Mesendoderm (in vitro differentiated cells): ENCODE results near the gene TRIM40.

ENCODE experiments used
- DNase-seq: peaks from one replicate; pipeline ENCODE4 v3.0.0; 2013
- H2AK5ac ChIP-seq: 2 replicates; pipeline ENCODE4 v1.6.1; 2013; ENCODE audit warnings: low read length, inconsistent platforms
- H2BK120ac ChIP-seq: 2 replicates; pipeline ENCODE4 v1.6.1; 2013; ENCODE audit warnings: low read depth, mild to moderate bottlenecking, low read length, moderate library complexity, mixed read lengths
- H2BK15ac ChIP-seq: replicated peaks from 2 replicates; pipeline ENCODE4 v1.6.1; 2013; ENCODE audit warnings: low read depth, mild to moderate bottlenecking, moderate library complexity
- H2BK5ac ChIP-seq: 2 replicates; pipeline ENCODE4 v1.6.1; 2013; ENCODE audit warnings: low read length, inconsistent platforms
- H3K18ac ChIP-seq: 2 replicates; pipeline ENCODE4 v1.6.1; 2013; ENCODE audit warnings: mild to moderate bottlenecking, low read length, mixed read lengths
- H3K23ac ChIP-seq: one replicate; pipeline ENCODE4 v1.6.1; 2013; ENCODE audit warnings: low read length
- H3K27ac ChIP-seq: 2 replicates; pipeline ENCODE4 v1.5.1; 2013; ENCODE audit warnings: low read depth, mild to moderate bottlenecking, inconsistent platforms, low read length, moderate library complexity
- H3K27me3 ChIP-seq: 2 replicates; pipeline ENCODE4 v1.6.1; 2013; ENCODE audit warnings: low read length, control low read depth, mild to moderate bottlenecking, inconsistent platforms; ENCODE audit not compliant: insufficient read depth, poor library complexity
- H3K36me3 ChIP-seq: 2 replicates; pipeline ENCODE4 v1.6.1; 2013; ENCODE audit warnings: low read length, inconsistent platforms; ENCODE audit not compliant: control insufficient read depth, insufficient read depth
- H3K4ac ChIP-seq: one replicate; pipeline ENCODE4 v1.6.1; 2013; ENCODE audit warnings: low read depth, mild to moderate bottlenecking, low read length, moderate library complexity
- H3K4me1 ChIP-seq: 2 replicates; pipeline ENCODE4 v1.6.1; 2013; ENCODE audit warnings: low read depth, low read length, inconsistent platforms; ENCODE audit not compliant: control insufficient read depth
- H3K4me2 ChIP-seq: 2 replicates; pipeline ENCODE4 v1.6.1; 2013; ENCODE audit warnings: low read length
- H3K4me3 ChIP-seq: 2 replicates; pipeline ENCODE4 v1.5.1; 2013; ENCODE audit warnings: mild to moderate bottlenecking, low read length
- H3K56ac ChIP-seq: one replicate; pipeline ENCODE4 v1.6.1; 2013; ENCODE audit warnings: low read length
- H3K79me1 ChIP-seq: 2 replicates; pipeline ENCODE4 v1.6.1; 2013; ENCODE audit warnings: low read length, inconsistent platforms
- H3K79me2 ChIP-seq: 2 replicates; pipeline ENCODE4 v1.6.1; 2013; ENCODE audit warnings: mild to moderate bottlenecking, low read length; ENCODE audit not compliant: control insufficient read depth, insufficient read depth
- H3K9ac ChIP-seq: 2 replicates; pipeline ENCODE4 v1.6.1; 2013; ENCODE audit warnings: low read length, inconsistent platforms
- H4K5ac ChIP-seq: one replicate; pipeline ENCODE4 v1.6.1; 2013; ENCODE audit warnings: low read length
- H4K8ac ChIP-seq: one replicate; pipeline ENCODE4 v1.6.1; 2013; ENCODE audit warnings: low read depth, mild to moderate bottlenecking, control low read depth, low read length, moderate library complexity
- WGBS: extraction: QIAGEN DNeasy Blood & Tissue Kit; methylation state at CpG from one replicate; pipeline ENCODE4 v1.1.7; 2013; ENCODE audit warnings: low lambda C conversion rate, missing lambda C conversion rate; ENCODE audit not compliant: insufficient coverage; ENCODE audit errors: extremely low coverage; 5-methylcytosine and 5-hydroxymethylcytosine counted together

TRIM40 gene

GRCh38 chr6:30121446-30122366 lies 14.2 kb upstream of the TRIM40 start:
- no peaks in the 10 kb centered on the region for H3K79me1 ChIP-seq
- no peak overlapping the region for H3K27ac ChIP-seq
- WGBS = no CpG with 5 or more reads among the region's 10 CpGs
- no peaks in the 10 kb centered on the region for H3K79me2 ChIP-seq
- H3K56ac ChIP-seq = no peak overlapping the region
- H3K4me1 ChIP-seq = no peaks in the 10 kb centered on the region
- H2BK5ac ChIP-seq = no peak overlapping the region
- H2BK15ac ChIP-seq = no peak overlapping the region
- no peak overlapping the region for H4K8ac ChIP-seq
- no peak overlapping the region for H3K9ac ChIP-seq
- DNase-seq = no peak
- H3K27me3 ChIP-seq = peaks cover 5% of the 10 kb centered on the region
- no peak overlapping the region for H3K4ac ChIP-seq
- H3K4me3 ChIP-seq = no peak overlapping the region
- no peak overlapping the region for H3K23ac ChIP-seq
- no peak overlapping the region for H2AK5ac ChIP-seq
- no peak overlapping the region for H4K5ac ChIP-seq
- no peak overlapping the region for H3K4me2 ChIP-seq
- no peaks in the 10 kb centered on the region for H3K36me3 ChIP-seq
- no peak overlapping the region for H2BK120ac ChIP-seq
- no peak overlapping the region for H3K18ac ChIP-seq

- peaks cover 12% of the 10 kb centered on the region for H3K27me3 ChIP-seq
- no peak overlapping the region for H3K18ac ChIP-seq
- H2AK5ac ChIP-seq = no peak overlapping the region
- no peak overlapping the region for H4K5ac ChIP-seq
- H3K27ac ChIP-seq = no peak overlapping the region
- no peak overlapping the region for H3K4me3 ChIP-seq
- H3K23ac ChIP-seq = no peak overlapping the region
- H3K79me1 ChIP-seq = no peaks in the 10 kb centered on the region
- no peak overlapping the region for H3K9ac ChIP-seq
- H3K4me2 ChIP-seq = no peak overlapping the region
- no peaks in the 10 kb centered on the region for H3K36me3 ChIP-seq
- no peak overlapping the region for H2BK5ac ChIP-seq
- H3K79me2 ChIP-seq = no peaks in the 10 kb centered on the region
- H4K8ac ChIP-seq = no peak overlapping the region
- H3K4ac ChIP-seq = no peak overlapping the region
- H3K56ac ChIP-seq = no peak overlapping the region
- no peaks in the 10 kb centered on the region for H3K4me1 ChIP-seq
- no peak overlapping the region for H2BK15ac ChIP-seq
- H2BK120ac ChIP-seq = no peak overlapping the region
- no CpG with 5 or more reads among the region's 2 CpGs for WGBS
- no peak for DNase-seq
Observed at GRCh38 chr6:30122515-30122914, 13.4 kb upstream of the TRIM40 start.

GRCh38 chr6:30127238-30128093 lies 8.5 kb upstream of the TRIM40 start:
- H4K5ac ChIP-seq = no peak overlapping the region
- H2BK15ac ChIP-seq = no peak overlapping the region
- DNase-seq = peak; percentile 55
- H2BK120ac ChIP-seq = no peak overlapping the region
- H3K23ac ChIP-seq = no peak overlapping the region
- H3K18ac ChIP-seq = no peak overlapping the region
- WGBS = no CpG with 5 or more reads among the region's 50 CpGs
- H4K8ac ChIP-seq = no peak overlapping the region
- no peak overlapping the region for H3K4ac ChIP-seq
- H3K79me1 ChIP-seq = no peaks in the 10 kb centered on the region
- no peak overlapping the region for H3K56ac ChIP-seq
- H3K79me2 ChIP-seq = no peaks in the 10 kb centered on the region
- H2AK5ac ChIP-seq = no peak overlapping the region
- H3K4me1 ChIP-seq = no peaks in the 10 kb centered on the region
- peaks cover 28% of the 10 kb centered on the region for H3K27me3 ChIP-seq
- H3K4me2 ChIP-seq = peak overlapping the region; percentile 68
- peak overlapping the region; percentile 32 for H3K9ac ChIP-seq
- H3K4me3 ChIP-seq = no peak overlapping the region
- H3K27ac ChIP-seq = no peak overlapping the region
- no peaks in the 10 kb centered on the region for H3K36me3 ChIP-seq
- no peak overlapping the region for H2BK5ac ChIP-seq

- Histone ChIP-seq H3K9ac (no peak overlapping the region), H4K5ac (no peak overlapping the region), H2BK5ac (no peak overlapping the region), H3K79me2 (no peaks in the 10 kb centered on the region), H3K27ac (no peak overlapping the region), H4K8ac (no peak overlapping the region), H3K56ac (no peak overlapping the region), H3K79me1 (no peaks in the 10 kb centered on the region), H3K4me1 (no peaks in the 10 kb centered on the region), H3K23ac (no peak overlapping the region), H2BK15ac (no peak overlapping the region), H3K27me3 (peaks cover 28% of the 10 kb centered on the region), H3K4ac (no peak overlapping the region), H3K18ac (no peak overlapping the region), H3K4me3 (no peak overlapping the region), H3K4me2 (no peak overlapping the region), H2AK5ac (no peak overlapping the region), H3K36me3 (no peaks in the 10 kb centered on the region), H2BK120ac (no peak overlapping the region)
- WGBS = no CpG with 5 or more reads among the region's 10 CpGs
- DNase-seq = no peak
Observed at GRCh38 chr6:30129265-30130178, 6.4 kb upstream of the TRIM40 start.

- no peak overlapping the region for H3K56ac ChIP-seq
- H3K4me3 ChIP-seq = no peak overlapping the region
- no peak overlapping the region for H4K8ac ChIP-seq
- H3K18ac ChIP-seq = no peak overlapping the region
- no peaks in the 10 kb centered on the region for H3K79me2 ChIP-seq
- no peak overlapping the region for H3K4me2 ChIP-seq
- no peak overlapping the region for H4K5ac ChIP-seq
- H3K9ac ChIP-seq = no peak overlapping the region
- WGBS = no CpG with 5 or more reads among the region's 4 CpGs
- H2BK120ac ChIP-seq = no peak overlapping the region
- no peaks in the 10 kb centered on the region for H3K4me1 ChIP-seq
- no peak overlapping the region for H2AK5ac ChIP-seq
- peaks cover 28% of the 10 kb centered on the region for H3K27me3 ChIP-seq
- no peaks in the 10 kb centered on the region for H3K36me3 ChIP-seq
- DNase-seq = no peak
- no peak overlapping the region for H2BK5ac ChIP-seq
- no peak overlapping the region for H2BK15ac ChIP-seq
- no peak overlapping the region for H3K23ac ChIP-seq
- no peak overlapping the region for H3K27ac ChIP-seq
- no peak overlapping the region for H3K4ac ChIP-seq
- no peaks in the 10 kb centered on the region for H3K79me1 ChIP-seq
Observed at GRCh38 chr6:30130179-30130679, 5.7 kb upstream of the TRIM40 start.
